ENCODE data around the gene EIF2S3B.
A peak's percentile ranks its signal among the peaks of the same experiment; 100 is the strongest.

GRCh38 chr12:10554228-10554755 lies 48.6 kb downstream of the EIF2S3B start:
- TF ChIP-seq POLR2AphosphoS5 (IDR thresholded peaks at IDR 0.05) (peak in 1 of 3 donors; percentile 56), CTCF (IDR thresholded peaks at IDR 0.05 in 8 of 11, conservative IDR thresholded peaks at IDR 0.05 in 3 of 11) (no peak)

Data from spleen (tissue), 7 donors.